ENCODE data around the gene C2CD2.

Gene C2CD2

DNA sequence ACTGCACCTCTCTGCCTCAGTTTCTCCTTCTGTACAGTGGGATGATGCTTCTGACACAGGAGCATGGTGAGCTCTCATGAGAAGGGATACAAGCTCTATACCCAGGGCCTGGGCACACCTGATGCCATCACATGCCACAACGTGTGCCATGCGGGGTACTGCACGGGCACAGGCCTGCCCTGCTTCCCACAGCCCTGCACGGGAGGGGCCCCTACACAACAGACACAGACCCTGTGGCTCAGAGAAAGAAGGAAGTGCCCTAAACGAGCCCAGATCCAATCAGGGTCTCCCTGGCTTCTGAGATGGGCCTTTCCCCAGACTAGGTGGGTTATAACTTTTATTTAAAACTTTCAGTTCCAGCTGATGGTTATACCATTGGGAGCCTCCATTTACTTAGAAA lies 24.6 kb downstream of the C2CD2 start:
- DNase-seq, result no peak

DNA sequence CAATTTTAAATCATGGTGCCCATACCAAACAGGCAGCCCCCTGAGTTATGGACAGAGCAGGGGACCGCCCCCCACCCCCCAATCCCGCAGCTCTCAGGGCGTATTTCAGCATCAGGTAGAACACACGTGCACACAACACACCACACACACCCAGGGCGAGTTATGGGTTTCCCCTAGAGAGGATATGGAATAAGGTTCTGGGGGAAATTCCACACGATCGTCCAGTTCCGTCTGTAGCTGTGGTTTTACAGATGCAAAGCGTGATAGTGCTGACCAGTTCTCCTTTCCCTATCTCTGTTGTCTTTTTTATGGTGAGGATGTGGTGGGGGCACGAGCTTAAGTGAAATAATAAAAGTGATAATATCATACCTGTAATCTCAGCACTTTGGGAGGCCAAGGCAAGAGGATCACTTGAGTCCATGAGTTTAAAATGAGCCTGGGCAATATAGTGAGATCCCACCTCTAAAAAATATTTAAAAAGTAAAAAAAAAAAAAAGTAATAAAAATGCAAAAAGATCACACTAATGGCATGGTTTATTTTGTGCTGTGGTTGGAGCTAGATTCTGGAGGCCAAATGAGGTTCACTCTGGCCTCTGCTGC lies 25.1 kb downstream of the C2CD2 start:
- no peak for DNase-seq

DNA sequence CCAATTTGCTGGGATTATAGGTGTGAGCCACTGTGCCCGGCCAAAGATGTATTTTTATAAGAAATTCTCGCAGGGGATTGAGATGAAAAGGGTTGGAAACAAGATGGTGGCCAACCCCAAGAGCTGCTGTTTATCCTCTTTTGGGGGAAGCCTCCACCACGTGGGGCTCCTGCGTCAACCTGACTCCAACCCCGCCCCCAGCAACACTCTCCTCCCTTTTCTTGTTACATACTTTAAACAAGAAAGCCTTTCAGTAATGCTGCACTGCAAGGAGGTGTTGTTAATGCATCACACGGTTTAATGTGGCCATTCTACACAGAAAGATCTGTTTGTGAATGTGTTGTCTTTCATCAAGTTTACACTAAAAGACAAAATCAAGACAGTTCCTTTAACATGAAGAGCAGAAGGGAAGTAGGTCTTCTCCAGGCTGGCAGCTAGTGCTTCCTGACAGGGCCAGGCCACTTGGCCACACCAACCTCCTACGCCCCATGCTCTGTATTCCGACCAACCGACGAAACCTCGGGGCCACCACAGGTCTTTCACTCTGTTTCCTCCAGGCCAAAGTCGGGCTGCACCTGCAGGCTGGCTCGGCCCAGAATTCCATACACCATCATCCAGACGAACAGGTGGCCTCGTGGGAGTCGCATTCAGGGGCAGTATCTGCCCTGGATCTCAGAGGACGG lies 25.9 kb downstream of the C2CD2 start:
- no peak for DNase-seq

DNA sequence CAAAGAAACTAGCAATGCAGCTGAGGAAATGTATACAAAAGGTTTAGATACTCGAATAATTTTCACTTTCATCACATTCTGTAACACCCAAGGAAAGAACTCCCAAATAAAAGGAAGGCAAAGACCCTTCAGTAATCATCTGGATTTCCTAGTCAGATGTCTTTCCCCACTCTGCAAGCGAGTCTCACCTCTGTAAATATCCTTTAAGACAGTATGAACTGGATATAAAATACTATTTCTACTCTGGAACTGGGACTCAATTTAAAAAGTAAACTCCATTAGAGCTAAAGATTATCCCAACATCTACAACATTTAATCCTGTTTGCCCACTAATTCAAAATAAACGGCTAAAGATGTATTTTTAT lies 27.0 kb downstream of the C2CD2 start:
- no peak for DNase-seq

DNA sequence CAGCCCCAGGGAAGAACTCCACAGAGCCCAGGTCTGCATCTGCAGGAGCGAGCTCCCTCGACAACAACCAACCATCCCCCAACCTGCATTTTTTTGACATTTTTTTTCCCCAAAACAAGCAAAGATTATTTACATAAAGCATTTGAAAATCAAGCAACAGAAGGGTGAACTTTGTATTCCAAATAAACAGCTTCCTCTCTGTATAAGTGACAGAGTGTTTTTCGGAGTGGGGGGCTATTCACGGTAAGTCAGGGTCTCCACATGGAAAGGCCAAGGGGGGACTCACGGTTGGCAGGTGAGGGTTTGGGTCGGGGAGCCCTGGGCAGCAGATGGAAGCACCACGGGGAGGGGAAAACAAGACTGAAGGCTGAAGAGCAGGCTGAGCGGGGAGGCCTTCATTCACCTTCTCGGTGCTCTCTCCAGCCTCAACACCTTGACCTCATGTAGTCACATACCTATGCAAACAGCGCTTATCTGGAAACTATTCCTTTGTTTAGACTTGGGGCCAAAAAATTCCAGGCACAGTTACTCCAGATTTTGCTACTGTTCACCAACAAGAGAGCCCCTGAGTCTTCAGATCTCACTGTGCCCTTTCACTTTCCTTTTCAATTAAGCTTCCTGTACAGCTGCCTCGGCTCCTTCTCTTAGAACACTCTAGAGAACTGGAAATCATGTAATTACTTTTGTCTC lies 27.6 kb downstream of the C2CD2 start:
- no peak for DNase-seq

DNA sequence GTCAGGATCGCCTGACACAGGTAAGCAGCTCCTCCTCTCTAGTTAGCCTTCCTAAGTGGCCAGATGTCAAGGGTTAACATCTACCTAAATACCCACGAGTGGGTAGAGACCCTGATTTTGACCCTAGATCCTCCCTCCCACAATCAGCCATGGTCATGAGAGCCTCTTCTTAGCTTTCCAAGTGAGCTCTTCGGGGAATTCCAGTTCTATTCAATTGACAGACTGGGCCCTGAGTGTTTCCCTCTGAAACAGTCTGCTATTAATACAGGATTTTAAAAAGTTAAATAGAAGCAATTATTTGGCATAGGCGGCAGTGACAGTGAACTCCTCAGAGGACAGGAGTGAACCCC lies 28.1 kb downstream of the C2CD2 start:
- no peak for DNase-seq

DNA sequence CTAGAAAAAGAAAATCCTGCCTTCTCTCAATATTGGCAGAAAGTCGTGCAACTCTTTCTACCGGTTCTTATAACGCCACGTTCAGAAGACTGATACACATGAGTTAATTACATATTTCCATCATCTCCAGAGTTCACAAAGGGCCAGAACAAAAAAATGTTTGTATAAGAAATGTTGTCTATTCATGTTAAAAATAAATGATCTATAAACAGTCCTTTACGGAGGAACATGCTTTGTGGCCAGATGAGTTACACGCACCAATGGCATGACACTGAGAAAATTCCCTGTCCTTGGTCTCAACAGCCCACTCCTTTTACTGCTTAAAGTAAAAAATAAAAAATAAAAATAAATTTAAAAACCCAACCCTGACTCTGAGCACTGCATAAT lies 29.5 kb downstream of the C2CD2 start:
- no peak for DNase-seq

DNA sequence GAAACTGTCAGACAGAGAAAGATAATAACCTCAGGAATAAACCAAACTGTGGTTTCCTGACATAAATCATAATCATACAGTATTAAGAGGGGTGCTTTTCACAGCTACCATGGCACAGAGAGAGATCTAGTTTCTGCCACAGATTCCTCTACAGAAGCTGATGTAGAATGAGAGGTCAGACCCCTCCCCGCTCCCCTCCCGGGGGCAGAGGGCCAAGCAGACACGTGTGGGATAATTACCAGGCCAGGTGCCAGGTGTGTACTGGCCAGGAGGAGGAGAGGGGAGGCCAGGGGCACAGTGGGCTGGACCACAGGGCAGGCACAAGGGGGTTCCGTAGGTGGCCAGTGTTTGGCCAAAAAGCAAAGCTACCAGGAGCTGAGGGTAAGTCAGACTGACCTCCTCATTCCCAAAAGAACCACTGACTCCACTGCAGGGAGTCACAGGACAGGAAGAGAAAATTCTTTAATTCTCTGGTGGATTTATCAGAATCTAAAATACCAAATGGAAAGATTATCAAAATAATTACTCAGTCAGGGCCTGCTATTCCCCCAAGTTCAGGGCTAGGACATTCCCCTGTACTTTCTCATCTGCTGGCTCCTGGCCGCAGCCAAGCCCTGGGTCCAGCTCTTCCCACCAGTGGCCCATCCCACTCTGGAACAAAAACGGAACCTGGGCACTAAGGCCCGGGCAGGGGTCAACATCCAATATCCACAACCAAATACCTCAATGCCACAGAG lies 30.0 kb downstream of the C2CD2 start:
- DNase-seq, result no peak

DNA sequence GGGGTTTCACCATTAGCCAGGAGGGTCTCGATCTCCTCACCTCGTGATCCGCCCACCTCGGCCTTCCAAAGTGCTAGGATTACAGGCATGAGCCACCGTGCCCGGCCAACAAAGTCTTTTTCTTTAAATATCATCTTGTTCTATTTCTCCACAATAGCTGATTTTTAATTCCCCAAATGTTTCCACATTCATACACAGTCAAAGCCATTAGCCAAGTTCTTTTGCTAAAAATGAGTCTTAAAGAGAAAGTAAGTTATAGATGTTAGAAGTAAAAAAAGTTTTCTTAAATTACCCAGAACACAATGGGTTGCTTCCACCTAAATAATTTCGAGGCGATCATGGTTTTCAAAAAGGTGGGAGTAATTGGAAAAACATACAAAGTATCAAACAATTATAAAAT lies 30.6 kb downstream of the C2CD2 start:
- DNase-seq, result no peak

DNA sequence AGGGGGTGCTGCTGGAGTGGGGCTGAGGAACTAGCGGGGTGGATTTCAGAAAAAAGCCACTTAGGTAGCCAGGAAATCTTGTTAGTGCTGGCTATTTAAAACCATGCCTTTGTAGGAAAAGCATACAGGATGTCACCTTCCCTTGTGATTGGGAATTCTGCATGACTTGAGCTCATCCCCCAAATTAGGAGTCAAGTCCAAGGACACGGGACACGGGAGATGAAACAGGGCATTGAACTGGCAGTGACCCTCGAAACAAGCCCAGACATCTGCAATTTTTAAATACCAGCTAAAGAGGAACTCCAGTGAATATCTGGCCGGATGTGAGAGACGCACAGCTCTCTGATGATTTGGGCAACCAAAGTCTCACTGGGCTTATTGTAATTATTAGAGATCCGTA lies 32.8 kb downstream of the C2CD2 start:
- DNase-seq, result no peak

DNA sequence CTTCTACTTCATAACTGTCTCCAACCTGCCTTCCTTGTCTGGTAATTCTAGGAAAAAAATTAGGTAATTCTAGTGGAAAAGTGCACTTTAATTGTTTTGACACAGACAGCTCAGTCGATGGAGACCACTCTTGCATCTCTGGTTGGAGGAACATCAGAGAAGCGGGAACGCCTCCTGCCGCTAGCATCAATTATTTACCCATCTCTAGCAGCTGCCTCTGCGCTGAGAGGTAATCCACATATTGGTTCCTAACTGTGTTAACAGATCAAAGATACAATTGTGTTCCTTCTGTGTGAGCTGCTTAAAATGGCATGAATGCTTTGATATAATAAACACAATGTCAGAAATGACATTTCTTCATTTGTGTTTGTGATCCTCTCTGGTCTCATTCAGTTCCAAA lies 33.3 kb downstream of the C2CD2 start:
- DNase-seq, result no peak

DNA sequence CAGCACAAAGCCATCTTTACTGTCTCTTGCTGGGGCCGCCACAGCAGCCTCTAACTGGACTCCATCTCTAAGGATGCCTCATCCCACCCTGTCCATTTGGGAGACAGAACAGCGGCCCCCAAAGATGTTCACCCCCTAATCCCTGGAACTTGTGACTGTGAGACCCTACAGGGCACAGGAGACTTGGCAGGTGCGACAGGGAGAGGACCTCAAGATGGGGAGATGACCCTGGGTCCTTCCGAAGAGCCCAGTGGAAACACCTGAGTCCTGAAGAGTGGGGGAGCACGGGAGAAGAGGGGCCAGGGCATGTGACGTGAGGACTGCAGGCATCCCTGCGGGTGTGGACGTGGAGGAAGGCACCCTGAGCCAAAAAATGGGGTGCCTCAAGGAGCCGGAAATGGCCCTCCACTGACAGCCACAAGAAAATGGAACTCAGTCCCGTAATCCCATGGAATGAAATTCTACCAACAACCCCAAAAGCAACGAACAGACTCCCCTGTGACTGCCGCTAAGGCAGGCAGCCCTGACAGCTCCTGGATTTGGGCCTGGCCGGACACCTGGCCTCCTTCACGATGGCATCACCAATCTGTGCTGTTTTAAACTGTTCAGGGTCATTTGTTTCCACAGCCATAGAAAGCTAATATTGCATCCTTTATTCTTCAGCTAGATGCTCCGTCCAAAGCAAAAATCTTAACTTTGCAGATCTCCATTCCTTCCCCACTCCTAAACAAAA lies 34.0 kb downstream of the C2CD2 start:
- DNase-seq, result no peak

DNA sequence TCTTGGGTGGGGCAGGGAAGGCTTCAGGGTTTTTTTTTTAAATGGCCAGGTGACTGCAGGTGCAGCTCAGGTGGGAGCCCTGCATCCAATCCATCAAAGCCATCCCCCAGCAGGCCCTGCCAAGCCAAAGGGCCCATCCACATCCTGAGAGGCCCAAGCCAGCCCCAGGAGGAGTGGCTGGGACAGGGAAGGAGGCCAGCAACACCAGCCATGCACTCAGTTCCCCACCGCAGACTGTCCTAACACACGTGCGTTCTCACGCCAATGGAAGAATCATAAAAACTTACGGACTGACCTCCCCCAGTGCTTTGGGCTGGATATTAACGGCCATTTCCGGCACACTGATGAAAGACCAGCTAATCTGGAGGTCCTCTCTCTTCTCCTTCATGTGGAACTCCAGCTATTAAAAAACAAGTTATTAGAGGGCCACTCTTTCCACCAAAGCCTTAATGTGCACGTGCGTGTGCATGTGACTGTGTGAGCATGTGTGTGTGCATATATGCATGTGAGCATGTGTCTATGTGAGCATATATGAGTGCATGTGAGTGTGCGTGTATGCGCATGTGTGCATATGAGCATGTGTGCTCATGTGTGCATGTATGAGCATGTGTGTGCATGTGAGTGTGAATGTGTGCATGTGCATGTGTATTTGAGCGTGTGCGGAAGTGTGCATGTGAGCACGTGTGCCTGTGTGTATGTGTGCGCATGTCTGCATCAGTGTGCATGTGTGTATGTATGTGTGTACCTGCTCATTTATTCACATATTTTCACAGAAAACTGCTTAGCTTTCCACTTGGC lies 35.1 kb downstream of the C2CD2 start:
- DNase-seq, result no peak

DNA sequence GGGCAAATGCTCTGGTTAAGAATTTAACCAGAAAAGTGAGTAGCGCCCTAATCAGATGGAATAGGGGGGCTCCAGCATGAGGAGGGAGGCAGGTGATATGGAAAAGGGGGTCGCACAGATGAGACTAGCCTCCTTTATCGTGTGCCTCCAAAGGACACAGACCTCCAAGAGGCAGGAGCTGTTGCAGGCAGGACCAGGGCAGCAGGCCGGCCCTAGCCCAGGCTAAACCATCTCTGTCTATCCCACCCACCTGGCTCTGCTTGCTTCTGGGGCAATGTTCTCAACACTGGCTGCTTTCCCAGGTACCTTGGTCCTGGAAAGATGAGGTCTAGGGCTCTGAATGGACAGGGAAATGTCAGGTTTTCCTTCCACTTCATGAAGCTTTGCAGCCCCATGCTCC lies 36.3 kb downstream of the C2CD2 start:
- no peak for DNase-seq

DNA sequence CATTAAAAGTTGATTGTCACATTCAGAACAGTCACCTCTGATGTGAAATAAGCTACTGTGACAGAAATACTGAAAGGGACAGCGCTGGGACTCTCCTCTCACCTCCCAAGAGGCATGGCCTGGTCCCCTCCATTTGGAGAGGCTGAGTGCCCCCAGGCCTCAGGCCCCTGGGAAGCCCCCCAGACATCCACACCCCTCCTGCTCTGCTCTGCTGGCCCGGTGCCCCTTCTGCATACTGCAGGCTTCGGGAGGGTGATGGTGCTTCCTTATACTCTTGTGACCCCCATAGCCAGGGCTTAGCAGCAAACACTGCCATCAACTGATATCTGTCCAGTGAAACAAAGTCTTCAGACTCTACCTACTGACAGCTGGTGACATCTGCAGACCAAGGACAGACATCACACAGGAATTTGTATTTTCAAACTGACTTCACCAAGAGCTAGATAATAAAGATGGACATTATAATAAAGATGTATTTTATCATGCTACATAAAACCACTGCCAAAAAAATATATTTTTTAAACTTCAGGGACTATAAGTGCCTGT lies 36.9 kb downstream of the C2CD2 start:
- no peak for DNase-seq

DNA sequence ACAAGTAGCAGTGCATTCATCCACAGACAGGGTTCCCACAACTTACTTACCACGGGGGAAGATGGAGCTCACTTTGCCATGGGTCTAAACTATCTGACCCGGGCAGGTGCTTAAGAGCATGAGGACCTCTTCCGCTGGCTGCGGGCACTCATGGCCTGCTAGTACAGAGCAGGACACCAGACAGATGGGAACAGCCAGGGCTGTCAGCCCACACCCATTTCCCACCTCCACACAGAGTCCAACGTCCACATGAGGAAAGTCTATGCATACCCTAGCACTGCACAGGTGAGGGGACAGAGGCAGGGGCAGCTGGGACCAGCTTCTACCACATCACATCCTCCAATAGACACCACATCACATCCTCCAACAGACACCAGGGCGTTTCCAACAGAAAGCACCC lies 38.9 kb downstream of the C2CD2 start:
- DNase-seq, result no peak

DNA sequence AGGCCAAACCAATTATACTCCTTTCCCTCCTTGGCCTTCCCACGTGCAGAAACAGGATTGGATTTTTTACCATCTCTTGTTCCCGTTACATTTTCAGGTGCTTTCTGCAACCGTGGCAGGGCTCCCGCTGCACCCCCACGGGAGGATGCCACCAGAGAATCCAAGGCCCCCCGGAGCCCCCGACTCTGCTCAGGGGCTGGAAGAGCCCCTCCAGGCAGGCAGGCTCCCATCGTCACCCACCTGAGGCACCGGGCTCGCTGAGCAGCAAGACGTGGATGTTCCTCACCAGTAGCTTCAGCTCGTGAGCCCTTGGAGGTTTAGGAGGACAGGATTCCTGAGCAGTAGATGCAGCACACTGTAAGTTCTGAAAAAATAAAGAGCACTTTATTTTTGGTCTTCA lies 39.5 kb downstream of the C2CD2 start:
- DNase-seq, result no peak

DNA sequence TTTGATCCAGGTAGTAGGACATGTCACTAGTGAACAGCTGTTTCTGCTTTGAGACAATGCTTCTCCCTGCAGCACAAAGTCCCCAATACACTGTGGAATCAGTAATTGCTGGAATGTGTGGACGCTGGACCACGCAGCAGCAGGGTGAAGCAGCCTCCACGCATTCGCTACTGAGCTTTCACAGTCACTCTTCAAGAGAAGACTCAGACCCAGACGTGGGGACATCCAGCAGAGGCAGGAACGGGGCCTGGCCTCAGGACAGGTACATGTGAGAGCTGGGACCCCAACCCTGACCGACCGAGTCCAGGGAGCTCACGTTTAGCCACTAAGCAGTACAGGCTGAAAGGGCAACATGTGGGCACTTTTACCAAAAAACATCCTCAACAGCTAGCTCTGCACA lies 40.6 kb downstream of the C2CD2 start:
- no peak for DNase-seq

DNA sequence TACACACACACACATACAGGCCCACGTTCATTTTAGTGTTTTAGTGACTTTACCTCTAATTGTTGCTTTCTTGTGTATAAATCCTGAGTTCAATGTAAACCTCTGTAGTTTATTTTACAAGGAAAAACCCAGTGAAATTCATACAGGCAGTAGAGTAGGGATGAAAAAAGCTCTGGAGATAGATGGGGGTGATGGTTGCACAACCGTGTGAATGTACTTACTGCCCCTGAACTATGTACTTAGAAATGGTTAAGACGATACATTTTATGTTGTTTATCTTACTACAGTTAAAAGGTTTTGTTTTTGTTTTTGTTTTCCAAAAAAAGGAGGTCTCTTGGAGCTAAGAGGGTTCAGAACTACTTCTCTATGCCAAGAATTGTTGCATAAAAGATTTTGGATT lies 45.0 kb downstream of the C2CD2 start:
- no peak for DNase-seq

DNA sequence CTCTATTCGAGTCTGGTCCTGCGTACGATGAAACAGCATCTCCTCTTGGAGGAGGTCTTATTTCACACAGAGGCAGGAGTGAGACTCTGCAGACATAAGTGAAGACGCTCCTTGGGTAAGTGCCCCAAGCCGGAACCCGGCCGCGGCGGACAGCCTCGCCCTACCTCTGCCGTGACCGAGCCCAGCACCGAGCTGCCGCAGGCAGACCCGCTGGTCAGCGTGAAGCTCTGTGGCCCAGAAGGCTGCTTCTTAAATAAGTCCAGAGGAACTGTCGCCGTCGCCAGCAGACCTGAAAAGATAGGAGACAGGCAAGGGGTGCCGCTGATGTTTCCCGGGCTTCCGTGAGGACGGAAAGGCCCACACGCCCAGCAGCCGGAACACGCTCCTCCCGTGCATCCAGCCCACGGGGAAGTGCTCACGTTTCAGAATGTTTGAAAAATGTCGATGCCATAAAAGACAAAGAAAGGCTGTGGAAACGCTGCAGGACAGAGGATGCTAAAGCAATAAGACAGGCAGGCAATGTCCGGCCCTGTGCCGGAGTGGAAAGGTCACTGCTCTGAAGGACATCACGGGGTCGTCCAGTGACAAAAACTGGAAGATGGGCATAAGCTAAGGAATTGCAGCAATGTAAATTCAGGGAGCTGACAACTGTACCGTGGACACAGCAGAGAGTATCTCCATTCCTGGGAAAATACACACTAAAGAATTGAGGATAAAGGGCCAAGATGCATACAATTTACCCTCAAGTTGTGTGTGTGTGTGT lies 46.1 kb downstream of the C2CD2 start:
- DNase-seq, result no peak

DNA sequence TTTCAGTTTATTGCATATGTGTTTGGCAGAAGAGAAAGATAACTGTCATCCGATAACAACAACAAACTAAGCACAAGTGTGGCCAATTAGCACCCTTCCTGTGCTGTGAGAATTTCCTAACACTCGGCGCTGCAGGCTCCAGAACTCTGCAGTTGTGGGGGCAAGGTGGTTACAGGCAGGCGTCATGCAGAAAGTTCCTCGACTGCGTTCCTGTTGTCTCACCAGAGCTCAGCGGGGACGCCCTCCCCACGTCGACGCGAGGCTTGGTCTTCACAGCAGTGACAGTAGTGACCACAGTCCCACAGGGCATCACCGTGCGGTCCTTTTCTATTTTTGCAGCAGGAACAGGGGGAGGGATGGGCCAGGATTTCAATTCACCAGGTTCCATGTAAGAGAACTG lies 47.0 kb downstream of the C2CD2 start:
- no peak for DNase-seq
